Measurements from ENCODE around the gene KSR2.
"Not testable (repeated sequence)": the region's sequence is repeated elsewhere in the genome, so short reads cannot be mapped to it uniquely, and the experiment has no call there.

The KSR2 gene

DNA sequence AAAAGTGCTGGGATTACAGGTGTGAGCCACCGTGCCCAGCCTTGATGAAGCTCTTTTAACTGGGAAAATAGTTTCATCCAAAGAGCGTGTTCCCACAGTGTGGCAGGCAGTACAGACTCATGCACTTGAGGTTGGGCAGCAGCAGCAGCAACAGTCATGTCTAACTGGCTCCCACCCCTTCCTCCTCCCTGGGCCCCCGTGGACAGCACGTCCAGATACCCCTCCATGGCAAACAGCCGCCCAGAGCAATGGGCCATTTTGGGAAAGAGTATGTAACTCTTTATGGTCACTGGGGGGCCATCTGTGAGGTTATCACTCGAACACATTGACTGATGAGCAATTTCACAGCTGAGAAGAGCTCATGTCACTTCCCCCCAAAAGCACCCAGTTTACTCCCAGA lies 328.3 kb downstream of the KSR2 start:
- no peak for DNase-seq (ENCODE audit: low spot score)

DNA sequence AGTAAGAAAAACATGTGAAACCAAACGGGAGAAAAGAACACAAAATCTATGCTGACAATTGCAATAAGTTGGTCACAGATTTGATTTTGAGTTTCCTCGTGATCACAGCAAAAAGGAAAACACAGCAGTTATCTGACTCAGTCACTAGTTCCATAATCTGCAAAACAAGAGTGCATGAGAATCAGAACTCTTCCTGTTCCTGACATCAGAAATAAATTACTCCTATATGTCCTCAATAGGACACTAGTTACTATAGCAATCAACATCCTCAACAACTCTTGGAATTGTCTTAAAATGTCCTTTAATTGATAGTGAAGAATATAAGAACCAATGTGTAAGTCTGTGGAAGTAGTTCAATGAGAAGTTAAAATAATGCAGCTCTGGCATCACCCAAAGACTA lies 339.3 kb downstream of the KSR2 start:
- no peak for DNase-seq (ENCODE audit: low spot score)

DNA sequence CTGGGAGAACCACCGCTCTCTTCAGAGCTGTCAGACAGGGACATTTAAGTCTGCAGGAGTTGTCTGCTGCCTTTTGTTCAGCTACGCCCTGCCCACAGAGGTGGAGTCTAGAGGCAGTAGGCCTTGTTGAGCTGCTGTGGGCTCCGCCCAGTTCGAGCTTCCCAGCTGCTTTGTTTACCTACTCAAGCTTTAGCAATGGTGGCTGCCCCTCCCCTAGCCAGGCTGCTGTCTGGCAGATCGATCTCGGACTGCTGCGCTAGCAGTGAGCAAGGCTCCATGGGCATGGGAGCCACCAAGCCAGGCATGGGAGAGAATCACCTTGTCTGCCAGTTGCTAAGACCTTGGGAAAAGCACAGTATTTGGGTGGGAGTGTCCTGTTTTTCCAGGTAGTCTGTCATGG lies 340.1 kb downstream of the KSR2 start:
- not testable (repeated sequence) for DNase-seq (ENCODE audit: low spot score)

DNA sequence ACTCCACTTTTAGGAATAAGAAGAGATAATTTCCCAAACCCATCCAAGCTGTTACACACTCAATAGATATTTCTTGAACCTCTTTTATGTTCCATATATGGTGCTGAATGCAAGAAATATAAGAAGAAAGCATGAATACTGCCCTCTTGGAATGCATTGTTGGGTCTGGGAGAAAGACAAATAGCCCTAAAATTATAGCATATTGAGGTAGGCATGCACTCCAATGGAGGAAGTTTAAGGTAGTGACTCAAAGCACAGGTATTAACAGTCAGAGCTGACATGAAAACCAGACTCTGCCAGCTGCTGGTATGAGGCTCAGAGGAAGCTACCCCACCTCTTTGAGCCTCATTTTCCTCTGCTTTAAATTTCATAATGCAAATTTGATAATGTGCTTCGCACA lies 346.0 kb downstream of the KSR2 start:
- no peak for DNase-seq (ENCODE audit: low spot score)

DNA sequence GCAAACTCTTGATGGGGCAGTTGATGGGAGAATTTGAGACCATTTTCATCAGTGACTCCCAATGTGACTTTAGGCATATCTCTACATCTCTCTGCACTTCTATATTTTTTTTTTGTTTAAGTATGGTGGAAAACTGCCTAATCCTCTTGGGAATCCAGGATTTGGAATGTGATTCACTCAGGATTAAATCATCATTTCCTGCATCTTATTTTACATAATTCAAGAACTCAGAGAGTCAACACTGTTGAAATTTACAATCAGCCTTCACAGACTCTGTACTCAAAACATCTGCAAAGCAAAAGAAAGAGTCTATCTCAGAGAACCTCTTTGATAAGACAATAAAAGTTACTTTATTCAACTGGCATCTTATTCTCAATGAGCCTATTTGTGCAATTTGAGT lies 346.7 kb downstream of the KSR2 start:
- DNase-seq (ENCODE audit: low spot score), result no peak

DNA sequence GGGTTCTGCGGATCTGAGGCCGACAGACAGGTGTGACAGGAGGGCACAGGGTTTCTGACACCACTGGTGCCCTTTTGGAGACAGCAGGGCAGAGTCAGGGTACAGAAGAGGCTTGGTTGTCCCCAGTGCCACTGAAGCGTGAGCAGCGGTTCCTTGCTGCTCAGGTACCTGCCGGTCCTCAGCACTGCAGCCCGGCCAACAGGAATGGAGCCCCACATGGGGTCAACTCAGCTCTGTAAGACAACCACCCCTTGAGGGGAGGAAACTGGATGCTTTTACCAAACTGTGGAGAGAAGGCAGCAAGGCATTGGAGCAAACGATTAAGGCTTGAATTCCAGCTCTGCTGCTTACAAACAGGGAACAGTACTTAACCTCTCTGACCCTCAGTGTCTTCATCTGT lies 361.0 kb downstream of the KSR2 start:
- DNase-seq (ENCODE audit: low spot score), result no peak

DNA sequence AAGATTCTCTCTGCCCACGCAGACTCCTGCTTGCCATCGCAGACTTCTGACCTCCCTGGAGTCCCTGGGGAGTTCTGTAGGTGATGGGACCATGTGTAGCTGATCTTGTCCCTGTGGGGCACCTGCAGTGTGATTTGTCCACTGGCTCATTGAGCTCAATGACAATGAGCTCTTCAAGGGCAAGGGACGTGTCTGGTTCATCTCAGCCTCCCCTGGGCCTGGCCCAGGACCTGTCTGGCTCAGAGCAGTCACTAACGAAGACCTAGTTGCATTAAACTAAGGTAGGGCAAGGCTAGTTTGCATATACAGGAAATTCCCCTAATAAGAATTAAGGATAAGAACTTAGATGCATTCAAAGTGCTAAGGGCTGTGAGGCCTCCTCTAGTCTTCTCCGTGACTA lies 361.8 kb downstream of the KSR2 start:
- no peak for DNase-seq (ENCODE audit: low spot score)

DNA sequence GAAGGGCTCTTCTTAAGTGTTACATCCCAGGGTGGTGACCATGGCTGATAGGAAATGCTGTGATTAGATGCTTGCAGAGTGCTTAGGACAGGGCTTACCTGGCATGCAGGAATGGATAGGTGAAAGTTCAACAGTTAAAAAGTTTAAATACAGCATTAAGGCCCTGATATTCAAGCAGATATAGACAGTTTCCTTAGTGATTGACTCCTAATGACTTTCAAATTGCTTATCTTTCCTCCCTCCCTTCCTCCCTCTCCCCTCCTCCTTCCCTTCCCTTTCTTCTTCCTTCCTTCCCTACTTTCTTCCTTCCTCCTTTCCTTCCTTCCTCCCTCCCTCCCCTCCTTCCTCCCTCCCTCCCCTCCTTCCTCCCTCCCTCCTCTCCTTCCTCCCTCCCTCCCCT lies 362.8 kb downstream of the KSR2 start:
- no peak for DNase-seq (ENCODE audit: low spot score)

DNA sequence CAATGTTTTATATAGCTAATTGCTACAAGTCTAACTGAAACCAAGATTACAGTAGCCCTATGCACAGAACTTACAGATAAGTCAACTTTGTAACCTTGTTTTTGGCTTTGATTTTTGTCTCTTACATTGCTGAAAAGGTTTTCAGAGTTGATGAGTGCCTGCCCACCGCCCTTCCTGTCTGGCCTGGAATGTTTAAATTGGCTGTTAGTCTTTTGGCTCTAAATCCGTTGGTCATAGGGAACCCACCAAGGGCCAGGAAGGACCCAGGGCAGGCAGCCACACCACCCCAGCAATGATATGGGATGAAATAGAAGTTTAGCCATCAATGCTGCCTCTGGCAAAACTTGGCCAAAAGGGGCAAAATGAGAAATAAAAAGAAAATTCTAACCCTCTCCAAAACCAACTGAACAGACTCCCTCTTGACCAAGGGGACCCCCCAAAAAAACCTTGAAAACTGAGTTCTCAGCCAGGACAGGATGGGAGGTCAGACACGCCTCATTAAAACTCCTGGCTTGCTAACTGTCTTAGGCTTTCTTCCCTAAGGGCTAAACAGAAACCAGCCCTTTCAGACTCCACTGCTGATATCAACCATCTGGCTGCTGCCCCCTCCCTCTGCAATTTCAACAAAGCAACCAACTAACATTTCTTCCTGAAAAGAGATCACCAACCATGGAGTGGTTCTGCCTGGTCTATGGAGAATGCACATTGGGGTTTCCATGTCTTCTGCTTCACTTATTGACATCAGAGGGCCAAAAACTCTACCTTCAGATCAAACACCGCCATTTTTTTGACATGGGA lies 365.3 kb downstream of the KSR2 start:
- DNase-seq (ENCODE audit: low spot score), result no peak

DNA sequence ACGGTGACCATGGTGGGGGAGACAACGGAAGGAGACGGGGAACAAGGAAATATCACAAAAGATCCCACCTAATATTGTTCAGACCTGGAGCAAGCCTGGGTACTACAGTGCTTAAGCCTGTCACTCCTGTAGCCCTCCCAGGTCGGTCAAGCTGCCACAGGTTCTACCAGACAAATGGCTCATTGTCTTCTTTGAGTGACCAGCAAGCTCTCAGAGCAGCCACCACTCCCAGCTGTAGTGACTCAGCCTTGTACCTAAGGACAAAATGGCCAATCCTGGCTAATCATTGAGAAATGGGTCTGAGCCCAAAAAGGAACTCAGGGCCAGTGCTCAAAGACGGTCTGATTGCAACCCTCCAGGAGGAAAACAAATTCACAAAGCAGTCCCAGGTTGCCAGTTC lies 368.9 kb downstream of the KSR2 start:
- no peak for DNase-seq (ENCODE audit: low spot score)

DNA sequence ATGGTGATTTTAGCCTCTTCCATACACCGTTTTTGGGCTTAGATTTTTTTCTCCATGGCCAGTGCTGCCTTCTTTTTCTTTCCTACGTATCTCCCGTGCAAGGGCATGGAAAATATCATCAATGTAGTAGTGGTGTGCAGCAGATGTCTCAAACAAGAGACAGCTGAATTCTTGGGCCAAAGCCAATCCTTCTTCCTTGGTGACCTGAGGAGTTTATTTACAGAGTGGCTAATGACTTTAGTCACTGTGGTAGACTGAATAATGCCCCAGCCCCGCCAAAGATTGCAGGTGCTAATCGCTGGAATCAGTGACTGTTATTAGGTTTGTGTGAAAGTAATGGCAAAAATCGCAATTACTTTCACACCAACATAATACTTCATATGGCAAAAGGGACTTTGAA lies 371.8 kb downstream of the KSR2 start:
- no peak for DNase-seq (ENCODE audit: low spot score)

DNA sequence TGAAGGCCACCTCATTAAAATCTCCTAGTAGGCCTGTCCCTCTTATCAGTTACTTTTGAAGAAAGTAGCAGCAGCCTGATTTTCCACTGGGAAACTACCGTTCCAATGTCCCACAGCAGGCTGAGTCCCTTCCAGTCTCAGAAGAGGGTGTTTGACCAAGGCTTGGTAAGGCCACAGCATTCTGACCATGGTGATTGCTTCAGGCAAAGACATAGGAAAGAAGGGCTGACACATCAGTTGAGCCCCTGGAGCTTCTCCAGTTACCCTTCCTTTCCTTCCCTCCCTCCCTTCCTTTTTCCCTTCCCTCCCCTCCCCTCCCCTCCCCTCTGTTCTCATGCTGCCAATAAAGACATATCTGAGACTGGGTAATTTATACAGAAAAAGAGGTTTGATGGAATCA lies 373.0 kb downstream of the KSR2 start:
- DNase-seq (ENCODE audit: low spot score), result no peak

DNA sequence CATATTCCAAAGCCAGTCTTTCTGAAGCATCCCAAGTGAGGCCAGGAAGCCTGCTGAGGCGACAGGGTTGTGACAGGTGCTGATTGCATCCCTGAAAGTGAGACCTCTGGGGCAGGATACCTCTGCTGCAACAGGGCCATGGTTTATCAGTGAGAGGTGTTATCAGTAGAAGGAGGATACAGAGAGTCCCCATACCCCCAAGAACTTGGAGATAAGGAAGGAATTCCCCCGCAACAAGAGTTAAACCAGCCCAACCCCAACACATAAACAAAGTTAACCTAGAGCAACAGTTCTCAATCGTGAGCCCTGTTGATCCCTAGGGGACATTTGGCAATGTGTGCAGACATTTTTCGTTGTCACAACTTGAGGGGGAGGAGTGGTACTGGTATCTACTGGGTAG lies 374.3 kb downstream of the KSR2 start:
- DNase-seq (ENCODE audit: low spot score), result no peak

DNA sequence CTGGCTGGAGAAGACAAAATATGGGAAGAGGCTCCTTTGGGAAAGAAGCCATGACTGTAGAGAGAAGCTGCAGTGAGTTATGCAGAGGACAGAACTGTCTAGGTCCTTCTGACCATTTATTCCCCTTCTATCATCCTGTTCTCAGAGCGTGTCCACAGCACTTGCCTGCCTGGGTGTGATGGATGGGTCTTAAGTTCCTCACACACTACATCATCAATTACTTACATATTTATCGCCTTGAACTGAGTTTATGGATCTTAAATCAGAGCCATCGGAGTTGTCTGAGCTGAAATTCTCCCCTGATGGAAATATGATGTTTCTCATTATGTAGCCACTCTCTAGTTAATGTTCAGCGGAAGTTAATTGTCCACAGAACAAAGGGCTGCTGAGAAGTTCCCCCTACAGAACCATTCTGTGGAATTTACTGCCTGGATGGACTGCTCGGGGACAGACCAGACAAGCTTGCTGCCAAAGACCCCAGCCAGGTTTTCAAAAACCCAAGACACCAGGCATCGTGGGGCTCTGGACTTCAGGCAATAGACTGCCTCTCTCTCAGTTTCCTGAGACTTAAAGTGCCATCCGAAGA lies 374.9 kb downstream of the KSR2 start:
- DNase-seq (ENCODE audit: low spot score), result no peak

DNA sequence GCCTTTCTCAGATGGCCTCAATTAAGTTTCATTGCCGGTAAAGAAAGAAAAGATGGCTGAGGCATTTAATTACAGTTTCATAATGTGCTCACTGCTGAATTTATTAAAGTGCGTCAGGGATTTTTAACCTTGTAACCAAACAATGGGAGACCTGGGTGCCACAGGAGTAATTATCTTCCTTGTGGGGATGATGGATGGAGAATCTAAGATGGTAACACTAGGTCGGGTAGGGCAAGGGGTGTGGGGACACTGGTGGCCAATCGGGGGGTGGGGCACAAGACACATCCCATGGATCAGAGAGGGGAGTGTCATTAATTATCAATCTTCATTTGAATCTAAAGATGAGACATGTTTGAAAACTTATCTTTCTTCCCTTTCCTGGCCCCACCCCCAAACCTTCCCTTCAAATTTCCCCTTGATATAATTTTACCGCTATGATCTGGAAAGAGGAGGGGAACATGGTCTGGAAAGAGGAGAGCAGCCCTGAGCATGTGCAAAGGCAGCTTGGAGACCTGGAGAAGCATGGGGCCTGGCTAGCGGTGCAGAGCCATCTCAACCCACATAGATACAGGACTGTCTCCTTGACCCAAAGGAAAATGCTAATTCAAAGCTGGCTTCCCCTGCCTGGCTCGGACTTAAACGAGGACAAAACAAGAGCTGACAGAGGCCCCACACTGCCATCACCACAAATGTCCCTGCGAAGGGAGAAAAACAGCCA lies 376.0 kb downstream of the KSR2 start:
- DNase-seq (ENCODE audit: low spot score), result no peak

DNA sequence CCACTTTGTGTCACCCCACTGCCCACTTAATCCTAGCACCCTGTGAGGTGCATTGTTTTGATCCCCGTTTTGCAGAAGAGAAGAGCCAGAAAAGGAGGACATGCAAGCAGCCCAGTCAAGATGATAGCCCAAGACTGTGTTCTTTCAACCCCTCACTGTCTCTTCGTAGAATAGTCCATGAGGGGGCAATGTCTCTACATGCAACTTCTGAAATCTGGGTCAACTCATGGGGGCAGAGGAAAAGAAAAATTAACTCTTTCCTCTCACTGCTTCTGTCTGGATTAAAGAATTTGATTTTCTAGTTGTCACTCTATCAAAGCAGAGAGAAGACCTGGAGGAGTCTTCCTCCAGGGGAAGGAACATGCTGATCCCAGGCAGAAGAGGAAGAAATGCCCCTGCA lies 377.8 kb downstream of the KSR2 start:
- DNase-seq (ENCODE audit: low spot score), result no peak

DNA sequence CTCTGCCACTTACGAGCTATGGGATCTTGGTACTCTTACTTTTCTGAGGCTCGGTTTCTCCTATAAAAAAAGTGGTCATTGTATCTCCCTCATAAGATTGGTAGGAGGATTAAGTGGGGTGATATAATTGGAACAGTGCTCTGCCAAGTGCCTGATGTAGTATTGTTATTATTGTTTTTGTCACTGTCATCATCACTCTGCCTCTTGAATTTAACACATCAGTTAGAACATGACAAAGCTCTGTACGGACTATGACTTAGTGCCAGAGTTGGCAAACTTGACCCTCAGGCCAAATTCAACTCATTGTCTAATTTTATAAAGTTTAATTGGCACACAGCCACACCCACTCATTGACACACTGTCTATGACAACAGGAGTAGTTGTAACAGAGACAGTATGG lies 378.4 kb downstream of the KSR2 start:
- no peak for DNase-seq (ENCODE audit: low spot score)

DNA sequence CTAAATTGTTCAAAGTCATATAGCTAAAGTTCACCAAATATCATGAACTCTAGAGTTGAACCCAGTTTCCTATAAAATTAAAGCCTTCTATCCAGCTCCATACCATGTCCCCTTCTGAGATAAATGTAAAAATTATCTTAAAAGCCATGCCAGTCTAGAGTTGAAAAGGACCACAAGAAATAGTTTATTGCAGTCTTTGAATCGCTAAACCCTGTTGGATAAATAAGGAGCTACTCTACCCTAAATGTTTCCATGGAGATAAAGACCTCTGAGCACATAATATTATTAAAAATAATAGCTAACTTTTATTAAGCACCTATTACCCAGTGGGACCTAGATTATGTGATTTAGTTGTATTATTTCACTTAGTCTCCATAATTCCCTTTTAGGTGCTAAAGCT lies 379.8 kb downstream of the KSR2 start:
- no peak for DNase-seq (ENCODE audit: low spot score)

DNA sequence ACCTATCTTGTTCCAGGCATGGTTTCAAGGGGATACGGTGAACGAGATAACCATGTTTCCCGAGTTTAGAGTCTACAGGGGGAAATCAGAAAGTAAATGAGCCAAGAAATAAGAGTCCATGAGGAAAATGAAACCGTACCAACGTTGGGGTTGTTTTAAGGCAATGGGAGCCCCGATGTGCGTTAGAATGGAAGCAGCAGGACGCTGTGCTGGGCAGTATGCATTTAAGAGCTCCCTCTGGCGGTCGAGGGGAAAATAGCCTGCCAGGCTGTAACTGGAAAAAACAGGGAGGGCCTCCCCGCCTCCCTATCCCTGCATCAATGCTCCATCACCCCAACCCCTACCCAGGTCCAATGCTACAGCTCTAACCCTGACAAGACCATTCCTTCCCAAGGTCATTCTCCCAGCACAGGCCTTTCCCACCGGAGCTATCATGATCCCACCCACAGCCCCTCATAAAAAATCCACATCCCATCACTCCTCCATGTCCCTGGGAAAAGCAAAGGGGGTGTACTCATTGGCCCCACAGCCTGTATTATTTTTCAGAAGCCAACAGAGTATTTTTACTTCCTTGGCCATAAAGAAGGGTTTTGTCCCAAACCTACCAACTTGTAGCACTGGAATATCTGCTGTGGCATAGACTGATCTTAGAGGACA lies 381.0 kb downstream of the KSR2 start:
- DNase-seq (ENCODE audit: low spot score), result peak; percentile 23

DNA sequence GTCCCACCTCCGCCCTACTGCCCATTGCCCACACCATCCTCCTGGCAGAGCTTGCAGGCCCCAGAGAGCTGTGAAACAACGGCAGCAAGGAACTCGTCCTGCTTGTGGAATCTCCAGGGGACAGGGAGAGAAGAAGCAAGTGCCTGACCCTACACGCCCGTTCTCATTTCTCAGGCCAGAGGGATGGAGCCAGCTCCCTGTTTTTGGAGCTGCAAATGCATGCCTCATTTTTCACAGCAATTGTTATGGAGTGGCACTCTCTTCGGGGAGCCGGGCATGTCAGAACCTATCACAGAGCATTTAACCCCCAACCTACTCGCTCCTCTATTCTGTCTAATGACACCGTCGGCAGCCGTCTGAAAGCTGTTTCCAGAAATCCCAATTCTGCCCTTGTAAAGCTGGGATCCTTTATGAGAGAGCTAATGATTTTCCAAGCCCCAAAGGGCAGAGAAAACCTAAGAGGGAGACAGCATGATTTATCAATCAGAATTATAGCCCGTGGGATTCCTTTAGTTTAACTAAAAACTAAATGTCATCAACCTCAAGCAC lies 385.0 kb downstream of the KSR2 start:
- no peak for DNase-seq (ENCODE audit: low spot score)

DNA sequence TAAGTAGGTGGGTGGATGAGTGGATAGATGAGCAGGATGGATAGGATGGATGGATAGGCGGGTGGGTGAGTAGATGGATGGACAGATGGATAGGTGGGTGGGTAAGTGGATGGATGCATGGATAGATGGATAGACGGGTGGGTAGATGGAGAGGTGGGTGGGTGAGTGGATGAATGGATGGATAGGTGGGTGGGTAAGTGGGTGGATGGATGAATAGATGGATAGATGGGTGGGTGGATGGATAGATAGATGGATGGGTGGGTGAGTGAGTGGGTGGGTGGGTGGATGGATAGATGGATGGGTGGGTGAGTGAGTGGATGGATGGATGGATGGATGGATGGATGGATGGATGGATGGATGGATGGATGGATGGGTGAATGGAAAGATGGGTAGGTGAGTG lies 385.7 kb downstream of the KSR2 start:
- DNase-seq (ENCODE audit: low spot score), result no peak

DNA sequence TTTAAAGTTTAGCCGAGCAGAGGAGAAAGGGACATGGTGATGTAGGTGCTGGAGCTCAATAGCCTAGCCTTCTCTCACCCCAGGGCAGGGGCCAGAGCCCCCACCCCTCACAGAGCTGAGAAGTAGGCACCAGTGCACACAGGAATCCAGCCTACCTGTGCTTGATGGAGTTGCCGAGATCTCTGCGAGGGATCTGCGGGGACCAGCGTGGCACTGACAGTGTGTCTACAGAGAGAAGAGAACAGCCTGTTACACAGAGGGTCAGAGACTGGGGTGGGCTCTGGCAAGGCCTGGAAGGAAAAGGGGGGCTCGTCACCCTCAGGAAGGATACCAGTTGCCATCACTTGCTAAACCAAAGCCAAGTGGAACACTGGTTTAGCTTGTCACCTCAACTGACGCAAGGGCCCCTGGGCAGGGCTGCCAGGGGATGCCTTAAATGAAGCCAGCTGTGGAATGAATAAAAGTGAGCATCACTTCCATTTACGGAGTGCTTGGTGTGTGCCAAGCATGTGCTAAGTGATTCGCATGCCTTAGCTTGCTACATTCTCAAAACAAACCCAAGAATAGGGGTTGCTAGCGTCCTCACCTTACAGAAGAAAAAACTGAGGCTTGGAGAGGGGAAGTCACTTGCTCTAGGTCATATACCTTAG lies 386.5 kb downstream of the KSR2 start:
- DNase-seq (ENCODE audit: low spot score), result no peak

Measured in hematopoietic multipotent progenitor cell treated with erythropoietin and hydrocortisone succinate and interleukin-3 and kit ligand, for 17 days (in vitro differentiated cells).